DMS114 treated with DMSO at 0.1 percent for 48 hours (cell line): ENCODE data around the gene GAS7.

Experiments
- DNase-seq: peaks from one replicate; lab custom pipeline; 2025; ENCODE audit not compliant: unreplicated experiment; lab: John Stamatoyannopoulos, UW

The GAS7 gene

DNA sequence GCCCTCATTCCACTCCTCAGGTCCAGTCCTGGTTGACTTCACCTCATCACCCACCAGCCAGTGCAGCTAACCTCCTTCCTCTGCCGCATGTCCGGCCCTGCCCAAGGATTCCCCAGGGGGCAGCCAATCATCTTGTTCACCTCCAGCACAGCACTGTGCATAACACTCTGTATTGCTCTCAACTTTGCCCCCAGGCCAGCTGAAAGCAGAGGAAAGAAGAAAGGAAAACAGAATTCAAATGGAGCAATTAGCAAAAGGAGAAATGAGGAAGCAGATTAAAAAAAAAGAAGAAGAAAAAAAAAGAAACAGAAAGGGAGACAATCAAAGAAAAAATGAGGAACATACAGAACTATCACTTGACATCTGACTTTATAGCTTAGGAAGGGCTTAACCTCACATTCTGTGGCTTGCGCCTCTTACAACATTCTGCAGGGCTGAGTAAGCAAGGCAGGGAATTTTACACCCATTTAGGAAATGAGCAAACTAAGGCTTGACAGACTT lies 26.1 kb downstream of the GAS7 start:
- DNase-seq = no peak

DNA sequence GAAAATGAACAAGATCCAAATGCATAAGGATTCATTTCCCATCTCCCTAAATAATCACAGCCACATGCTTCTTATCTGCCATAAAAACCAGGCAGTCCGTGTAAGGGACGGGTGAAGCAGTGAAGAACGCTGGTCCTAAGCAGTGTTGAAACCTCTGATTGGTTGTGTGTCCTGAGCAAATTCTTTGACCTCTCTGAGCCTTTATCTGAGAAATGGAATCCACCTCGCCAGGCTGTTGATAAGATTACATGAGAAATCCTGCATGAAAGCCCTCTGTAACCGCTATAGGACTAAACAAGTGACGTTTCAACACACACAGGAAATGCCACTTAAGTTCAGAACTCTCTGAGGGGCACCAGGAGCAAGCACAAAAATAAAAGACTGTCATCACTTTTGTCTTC lies 26.8 kb downstream of the GAS7 start:
- DNase-seq = no peak

DNA sequence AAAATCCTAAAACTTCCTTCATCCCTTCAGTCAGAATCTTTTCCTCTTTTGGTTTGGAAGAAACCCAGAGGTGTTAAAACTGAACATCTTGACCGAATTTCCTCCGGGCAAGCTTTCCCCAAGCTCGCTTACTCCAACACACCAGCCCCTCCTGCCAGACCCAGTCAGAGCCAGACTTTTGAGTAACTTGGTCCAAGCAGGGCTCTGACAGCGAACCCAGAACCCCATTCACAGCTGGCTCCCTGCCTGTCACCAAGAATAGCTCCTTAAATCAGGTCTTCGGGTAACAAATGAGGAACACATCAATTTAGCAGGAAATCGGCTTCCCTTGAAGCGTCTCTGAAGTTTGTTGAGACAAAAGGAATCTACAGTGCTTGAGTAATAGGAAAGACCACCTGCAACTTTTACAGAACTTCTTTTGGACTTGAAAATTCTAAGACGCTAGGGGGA lies 27.3 kb downstream of the GAS7 start:
- no peak for DNase-seq

DNA sequence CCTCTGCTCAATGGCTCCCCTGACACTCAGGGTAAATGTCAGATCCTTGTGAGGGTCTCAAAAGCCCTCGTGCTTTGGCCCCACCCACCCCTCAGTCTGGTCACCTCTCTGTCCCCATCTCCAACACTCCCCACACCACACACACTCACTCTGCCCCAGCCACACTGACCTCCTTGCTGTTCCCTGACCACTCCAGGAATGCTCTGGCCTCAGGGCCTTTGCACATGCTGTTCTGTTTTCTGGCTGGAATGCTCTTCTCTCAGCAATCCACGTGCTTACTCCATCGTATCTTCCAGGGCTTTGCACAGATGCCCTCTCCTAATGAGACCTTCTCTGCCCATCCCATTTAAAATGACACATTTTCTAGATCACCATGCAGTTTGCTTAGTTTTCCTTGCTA lies 28.2 kb downstream of the GAS7 start:
- DNase-seq = no peak

DNA sequence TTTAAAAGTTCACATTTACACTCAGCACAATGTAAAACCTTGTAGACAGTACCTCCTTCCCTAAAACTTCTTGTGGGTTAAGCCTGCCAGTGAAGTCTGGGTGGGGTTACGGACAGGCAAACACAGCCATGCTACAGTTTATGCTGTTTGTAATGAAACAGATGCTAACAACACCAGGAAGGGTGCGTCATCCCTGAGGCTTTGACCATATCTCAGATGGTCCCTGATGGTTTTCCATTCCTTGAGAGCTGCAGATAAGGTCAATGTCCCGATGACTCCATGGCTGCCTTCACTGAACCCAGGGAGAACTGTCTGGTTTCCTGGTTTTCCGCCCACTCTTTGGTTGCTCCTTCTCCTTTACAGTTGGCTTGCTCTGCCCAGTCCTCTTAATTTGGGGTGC lies 29.1 kb downstream of the GAS7 start:
- no peak for DNase-seq

DNA sequence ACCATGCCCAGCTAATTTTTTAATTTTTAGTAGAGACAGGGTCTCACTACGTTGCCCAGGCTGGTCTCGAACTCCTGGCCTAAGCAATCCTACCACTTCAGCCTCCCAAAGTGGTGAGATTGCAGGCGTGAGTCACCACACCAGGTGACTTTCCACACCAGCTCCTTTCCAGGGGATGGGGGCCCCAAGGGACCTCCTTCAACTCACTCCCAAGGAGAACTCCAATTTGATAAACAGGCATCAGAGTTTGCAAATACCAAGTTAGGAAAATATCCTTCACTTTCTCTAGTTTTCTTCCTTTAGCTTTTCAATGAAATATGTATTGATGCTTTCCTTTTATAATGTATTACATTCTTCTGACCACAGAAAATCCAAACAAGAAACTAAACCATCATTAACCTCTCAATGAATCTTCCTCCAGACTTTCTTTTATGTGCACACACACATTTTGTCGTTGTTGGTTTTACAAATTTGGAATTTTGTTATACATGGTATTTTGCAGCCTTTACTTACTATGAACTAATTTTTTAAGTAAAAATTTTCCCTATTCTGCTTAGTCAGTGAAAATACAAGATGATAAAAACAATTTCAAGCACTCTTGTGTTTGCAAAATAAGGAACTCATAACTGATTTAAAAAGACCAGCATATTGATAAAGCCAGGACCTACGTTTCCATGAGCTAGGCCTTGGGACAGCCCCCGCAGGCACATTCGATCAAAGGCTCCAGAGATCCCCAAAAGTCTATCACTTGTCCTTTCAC lies 32.0 kb downstream of the GAS7 start:
- no peak for DNase-seq

DNA sequence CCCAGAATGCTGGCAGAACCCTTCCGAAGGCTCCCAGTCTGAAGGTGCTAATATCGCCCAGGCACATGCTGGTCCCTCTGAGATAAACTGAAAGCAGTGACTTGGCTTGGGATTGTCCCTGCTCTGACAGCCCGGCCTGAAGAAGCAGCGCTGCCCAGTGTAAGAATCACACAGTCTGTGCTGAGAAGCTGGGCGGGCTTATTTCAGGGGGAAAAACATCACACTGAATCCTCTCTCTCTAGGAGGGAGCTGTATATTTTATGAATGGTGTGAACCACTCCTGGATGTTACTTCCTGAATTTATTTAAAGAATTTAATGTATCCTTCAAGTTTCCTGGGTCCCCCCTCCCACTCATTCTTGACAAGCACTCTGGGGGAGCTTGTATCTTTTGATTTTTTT lies 36.3 kb downstream of the GAS7 start:
- DNase-seq = no peak

DNA sequence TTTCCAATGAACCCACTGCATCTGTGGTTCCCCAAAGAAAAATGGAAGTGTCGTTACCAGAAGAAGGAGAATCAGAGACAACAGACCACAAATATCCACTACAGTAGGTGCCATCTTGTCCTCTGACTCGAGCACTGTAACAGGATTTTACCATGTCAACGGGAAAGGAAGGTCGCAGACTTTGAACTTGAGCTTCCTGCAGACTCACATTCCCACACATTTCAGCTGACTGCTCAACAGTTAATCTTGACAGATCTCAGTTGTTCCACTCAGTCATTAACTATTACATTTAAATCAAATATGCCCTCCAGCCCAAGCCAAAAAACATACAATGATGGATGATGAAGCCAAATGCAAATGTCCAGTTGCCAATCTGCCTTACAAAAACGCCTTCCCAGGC lies 37.0 kb downstream of the GAS7 start:
- DNase-seq = no peak

DNA sequence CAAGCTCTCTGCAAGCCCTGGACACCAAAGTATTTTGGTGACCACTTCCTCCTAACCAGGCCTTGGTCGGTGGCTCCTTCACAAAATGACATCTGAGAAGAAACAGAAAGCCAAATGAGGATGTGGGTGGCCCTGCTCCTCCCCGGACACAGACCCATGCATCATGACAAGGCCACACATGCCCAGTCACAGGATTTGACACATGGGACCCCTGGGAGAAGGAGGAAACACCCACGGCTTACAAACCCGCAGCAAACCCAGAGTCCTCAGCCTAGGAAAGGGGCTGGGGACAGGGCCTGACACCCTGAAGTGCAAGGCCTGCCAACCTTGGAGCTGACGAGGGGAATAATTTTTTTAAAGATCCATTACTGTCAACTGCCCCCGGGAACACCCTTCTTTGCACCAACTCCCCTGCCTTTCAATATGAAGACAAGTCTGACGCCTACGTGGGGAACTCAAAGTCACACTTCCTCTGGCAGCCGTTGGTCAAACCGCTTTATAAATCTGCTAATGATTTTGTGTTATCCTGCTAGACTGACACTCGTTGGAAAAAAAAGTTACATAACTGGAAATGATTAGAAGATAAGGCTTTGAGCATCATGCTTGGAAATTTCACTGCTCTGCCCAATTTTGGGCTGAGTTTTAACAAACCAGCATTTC lies 41.3 kb downstream of the GAS7 start:
- no peak for DNase-seq

DNA sequence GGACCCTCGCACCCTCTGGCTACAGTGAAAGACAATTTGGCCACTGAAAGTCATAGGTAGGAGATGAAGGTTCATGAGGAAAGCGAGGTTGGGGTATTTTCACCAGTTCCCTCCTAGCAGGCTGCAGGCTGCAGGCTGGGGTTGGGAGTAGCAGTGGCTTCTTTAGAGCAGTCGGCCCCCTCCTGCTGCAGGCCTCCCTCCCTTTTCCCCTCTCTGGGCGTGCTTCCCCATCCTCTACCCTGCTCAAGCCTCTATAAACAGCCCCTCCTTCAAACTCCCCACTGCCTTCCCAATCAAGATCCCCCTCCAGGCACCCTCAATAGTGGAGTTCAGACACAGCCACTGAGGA lies 41.8 kb downstream of the GAS7 start:
- DNase-seq = no peak

DNA sequence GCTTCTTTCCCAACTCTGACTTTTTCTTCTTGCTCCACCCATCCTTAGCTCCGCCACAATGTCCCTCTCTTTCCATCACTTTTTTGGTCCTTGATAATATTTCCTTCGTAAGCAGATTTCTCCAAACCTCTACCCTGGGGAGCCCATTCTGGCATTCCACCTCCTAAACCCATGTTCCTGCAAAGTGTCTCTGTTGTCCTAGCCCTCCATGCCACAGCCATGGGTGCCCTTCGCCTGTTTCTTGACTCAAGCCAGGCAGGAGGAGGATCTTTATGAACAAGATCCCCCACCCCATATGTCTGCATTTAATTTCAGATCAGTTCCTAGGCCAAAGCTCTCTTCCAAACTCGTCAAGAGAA lies 42.4 kb downstream of the GAS7 start:
- no peak for DNase-seq

DNA sequence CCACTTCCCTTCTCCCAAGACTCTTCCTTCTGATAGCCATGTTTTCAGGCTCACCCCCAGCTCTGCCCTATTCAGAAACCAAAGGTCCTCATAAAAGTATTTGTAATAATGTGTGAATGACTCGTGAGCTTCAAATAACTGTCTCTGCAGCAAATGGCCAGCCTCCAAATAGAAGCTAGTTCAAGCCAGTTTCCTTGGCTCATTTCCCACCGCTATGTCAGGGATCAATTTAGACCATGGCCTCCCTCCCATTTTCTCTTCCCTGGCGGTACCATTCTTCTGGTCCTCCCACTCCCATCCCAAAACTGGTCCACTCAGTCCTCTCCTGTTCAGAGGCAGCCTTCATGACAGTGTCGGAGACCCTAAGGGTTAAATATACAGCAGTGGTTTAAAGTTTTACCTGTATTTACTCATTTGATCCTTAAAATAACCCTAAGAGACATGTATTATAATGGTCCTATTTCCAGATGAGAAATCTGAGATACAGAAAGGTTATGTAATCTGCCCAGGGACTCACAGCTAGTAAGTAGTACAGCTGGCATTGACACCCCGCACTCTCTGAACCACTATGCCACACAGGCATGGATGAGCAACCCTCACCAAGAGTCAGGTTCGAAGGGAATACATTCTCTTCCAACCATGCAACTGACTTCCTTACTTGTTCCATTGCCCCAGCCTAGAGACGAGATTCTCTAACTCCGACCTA lies 42.9 kb downstream of the GAS7 start:
- no peak for DNase-seq

DNA sequence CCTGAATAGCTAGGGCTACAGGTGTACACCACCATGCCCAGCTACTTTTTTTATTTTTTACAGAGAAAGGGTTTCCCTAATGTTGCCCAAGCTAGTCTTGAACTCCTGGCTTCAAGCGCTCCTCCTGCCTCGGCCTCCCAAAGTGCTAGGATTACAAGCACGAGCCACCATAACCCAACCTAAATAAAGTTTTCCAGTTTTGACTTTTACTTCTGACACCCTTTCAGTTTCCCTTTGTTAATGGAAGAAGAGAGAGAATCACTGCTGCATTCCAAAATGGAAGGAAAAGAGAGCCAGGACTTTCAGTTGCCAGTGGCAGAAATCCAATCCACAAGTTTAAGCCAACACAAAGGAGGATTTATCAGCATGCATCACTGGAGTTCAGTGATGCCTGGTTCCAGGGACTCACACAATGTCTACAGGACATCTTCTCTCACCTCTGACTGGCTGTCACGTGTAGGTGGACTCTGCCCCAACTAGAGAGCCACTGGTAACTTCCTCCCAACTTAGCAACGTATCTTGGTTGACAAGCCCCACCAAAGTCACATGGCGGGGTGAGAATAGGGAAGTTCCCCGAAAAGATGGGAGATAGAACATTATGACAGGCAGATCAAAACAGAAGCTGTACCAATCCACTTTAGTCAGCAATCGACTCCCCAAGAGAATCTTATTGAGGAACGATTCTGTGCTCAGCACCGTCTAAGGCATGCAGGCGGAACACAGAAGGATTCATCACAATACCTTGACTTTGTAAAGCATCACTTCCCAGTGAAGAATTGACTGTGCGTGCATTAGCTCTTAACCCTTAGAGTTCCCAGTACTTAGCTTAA lies 46.5 kb downstream of the GAS7 start:
- DNase-seq = no peak

DNA sequence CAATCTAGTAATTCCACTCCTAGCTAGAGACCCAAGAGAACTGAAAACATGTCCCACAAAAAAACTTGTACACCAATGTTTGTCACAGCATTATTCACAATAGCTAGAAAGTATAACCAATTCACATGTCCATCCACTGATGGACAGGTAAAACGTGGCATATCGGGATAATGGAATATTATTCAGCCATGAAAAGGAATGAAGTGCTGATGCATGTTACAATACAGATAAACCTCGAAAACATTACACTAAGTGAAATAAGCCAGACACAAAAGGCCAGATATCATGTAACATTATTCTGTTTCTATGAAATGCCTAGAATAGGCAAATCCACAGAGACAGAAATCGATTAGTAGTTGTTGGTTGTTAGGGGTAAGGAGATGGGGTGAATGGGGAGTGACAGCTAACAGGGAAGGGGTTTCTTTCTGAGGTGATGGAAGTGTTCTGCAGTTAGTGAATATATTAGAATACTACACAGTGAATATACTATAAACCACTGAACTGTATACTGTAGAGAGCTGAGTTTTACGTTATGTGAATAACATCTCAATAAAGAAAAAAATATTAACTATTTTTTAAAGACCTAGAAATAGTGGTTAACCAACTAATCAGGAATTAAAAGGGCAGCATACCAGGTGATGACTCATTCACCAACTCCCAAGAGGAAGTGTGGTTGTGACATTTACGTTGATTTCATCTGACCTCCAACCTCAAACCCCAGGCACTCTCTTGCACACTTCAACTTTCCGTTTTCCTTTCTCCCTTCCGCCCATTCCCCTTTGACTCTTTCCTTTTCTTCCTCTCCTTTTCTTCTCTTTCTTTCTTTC lies 48.6 kb downstream of the GAS7 start:
- DNase-seq = no peak

DNA sequence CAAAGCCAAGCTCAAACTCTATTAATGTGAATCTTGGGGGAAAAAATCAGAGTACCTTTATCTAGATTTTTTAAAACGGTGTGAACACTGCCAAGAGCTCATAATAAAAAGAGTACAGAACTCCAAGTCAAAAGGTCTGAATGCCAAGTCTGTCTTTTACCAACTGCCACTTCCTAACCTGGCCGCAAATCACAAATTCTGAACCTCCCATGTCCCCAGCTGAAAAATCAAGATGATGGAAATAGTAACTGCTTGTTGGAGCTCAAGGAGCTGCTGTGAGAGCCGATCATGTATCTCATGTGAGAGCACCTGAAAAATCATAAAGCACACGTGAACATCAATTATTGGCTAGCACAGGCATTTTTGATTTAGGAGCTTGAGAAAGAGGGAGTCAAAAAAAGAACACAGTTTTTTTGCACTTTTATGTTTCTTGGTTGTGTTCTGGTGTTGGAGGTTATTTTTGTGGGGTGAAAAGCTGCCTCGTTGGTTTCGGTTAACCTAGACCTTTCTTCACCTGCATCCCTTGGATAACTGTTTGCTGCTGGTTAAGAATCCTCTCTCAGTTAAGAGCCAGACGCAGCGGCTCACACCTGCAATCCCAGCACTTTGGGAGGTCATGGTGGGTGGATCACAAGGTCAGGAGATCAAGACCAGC lies 50.5 kb downstream of the GAS7 start:
- no peak for DNase-seq

DNA sequence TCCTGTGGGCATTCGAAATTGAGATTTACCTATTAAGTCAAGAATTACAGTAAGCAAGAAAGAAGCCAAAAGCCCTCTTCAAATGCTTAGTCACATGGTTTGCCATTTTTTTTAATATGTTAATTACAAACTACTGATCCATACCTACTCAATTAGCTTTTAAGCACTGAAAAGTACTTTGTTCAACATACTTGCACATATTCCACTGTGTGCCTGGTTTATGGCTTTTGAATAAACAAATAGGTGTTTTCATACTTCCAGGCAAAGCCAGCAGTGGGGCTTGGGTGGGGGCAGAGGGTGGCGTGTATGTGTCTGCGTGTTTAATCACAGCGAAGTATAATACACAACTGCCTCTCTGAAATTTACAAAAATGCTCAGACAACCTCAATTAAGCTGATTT lies 51.4 kb downstream of the GAS7 start:
- DNase-seq = no peak

DNA sequence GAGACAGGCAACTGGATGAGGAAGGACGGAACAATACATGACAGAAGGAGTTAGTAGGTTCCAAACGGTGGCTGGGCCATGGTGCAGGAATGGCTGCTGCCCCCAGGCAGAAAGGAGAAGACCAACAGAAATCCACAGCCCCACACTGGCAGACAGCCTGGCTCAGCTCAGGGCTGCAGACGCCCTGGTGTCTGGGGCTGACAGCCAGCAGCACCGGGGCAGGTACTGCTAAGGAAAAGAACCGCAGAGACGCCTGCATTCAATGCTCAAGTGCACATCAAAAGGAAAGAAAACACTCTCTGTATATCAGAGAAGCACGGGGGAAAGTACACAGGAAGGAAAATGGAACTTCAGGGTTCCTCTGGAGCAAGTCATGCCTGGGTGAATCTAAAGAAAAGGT lies 53.4 kb downstream of the GAS7 start:
- no peak for DNase-seq

DNA sequence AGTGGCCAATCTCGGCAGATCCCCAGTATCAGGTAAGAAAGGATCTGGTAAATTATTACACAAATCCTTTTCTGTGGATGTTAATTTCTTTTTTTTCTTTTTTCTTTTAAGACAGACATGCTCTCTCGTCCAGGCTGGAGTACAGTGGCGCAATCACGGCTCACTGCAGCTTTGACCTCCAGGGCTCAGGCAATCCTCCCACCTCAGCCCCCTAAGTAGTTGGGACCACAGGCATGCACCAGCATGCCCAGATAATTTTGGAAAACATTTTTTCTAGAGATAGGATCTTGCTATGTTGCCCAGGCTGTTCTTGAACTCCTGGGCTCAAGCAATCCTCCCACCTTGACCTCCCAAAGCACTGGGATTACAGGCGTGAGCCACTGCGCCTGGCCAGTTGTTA lies 54.0 kb downstream of the GAS7 start:
- no peak for DNase-seq

DNA sequence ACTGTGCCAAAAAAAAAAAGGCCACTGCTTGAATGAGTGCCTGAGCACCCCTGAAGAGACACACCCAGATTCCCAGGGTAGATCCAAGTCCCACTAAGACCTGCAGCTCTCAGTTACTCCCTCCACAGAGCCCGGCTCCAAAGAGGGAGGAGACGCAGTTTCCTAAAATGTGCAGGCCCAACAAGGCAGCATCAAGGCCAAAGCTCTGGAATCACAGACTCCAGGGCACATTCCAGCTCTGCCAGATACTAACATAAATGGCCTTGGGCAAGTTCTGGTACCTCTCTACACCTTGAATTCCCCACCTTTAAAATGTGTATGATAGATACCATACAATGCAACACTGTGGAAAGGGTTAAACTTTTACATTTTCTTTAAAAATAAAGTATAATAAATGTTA lies 57.0 kb downstream of the GAS7 start:
- DNase-seq = no peak

DNA sequence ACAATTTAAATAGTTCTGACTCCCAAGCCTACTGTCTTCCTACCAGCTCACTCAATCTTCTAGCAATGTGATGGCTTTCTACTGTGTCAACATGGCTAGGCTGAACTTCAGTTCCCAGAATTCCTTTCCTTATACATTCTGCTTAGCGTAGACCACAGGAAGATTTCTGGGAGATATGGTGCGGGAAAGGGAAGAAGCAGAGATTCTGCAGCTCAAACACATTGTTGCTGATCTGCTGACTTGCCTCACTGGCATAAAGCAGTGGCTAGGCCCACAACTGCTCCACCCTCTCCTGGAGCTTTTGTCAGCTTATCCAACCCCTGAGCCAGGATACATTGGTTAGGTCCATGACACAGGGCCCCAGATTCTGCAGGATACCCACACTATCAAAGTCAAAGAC lies 58.8 kb downstream of the GAS7 start:
- no peak for DNase-seq
